Measurements from ENCODE around the gene AKR1C1. TPM values are rescaled to one million over a fixed set of nuclear protein-coding genes. Genes with fewer than 3 reads are reported as not detected.
A peak's percentile ranks its signal among the peaks of the same experiment; 100 is the strongest.

Gene AKR1C1
- total RNA-seq, 6 experiments from 2014 or later: 2.6 to 5.7 (median 4.8) TPM

- Mint-ChIP-seq H3K27me3 (ENCODE audit: insufficient read depth) (no peaks in the 10 kb centered on the region; the same call in 1 of the 2 replicates), H3K36me3 (ENCODE audit: low read depth) (no peaks in the 10 kb centered on the region), H3K4me1 (ENCODE audit: low read depth) (no peaks in the 10 kb centered on the region; the same call in 1 of the 2 replicates), H3K9me3 (no peaks in the 10 kb centered on the region), H3K27ac (no peak overlapping the region), H3K4me3 (no peak overlapping the region)
- TF ChIP-seq CTCF (IDR thresholded peaks at IDR 0.05): no peak
- no peak for DNase-seq
These were observed 15.7 kb downstream of the AKR1C1 start for GRCh38 chr10:4978870-4979269.

- Mint-ChIP-seq H3K4me1 (ENCODE audit: low read depth) (no peaks in the 10 kb centered on the region; the same call in 1 of the 2 replicates), H3K9me3 (no peaks in the 10 kb centered on the region), H3K36me3 (ENCODE audit: low read depth) (no peaks in the 10 kb centered on the region), H3K27ac (no peak overlapping the region), H3K4me3 (no peak overlapping the region), H3K27me3 (ENCODE audit: insufficient read depth) (peaks cover 9% of the 10 kb centered on the region)
- no peak for TF ChIP-seq CTCF (IDR thresholded peaks at IDR 0.05)
- no peak for DNase-seq
These were observed 17.6 kb downstream of the AKR1C1 start for GRCh38 chr10:4980793-4981192.

- H3K4me1 Mint-ChIP-seq (ENCODE audit: low read depth): no peaks in the 10 kb centered on the region; the same call in 1 of the 2 replicates
- DNase-seq: peak; percentile 8
- no peak overlapping the region for H3K4me3 Mint-ChIP-seq
- peaks cover 11% of the 10 kb centered on the region for H3K27me3 Mint-ChIP-seq (ENCODE audit: insufficient read depth)
- H3K9me3 Mint-ChIP-seq: no peaks in the 10 kb centered on the region
- peak; percentile 54; the same call in 1 of the 2 replicates for TF ChIP-seq CTCF (IDR thresholded peaks at IDR 0.05)
- H3K36me3 Mint-ChIP-seq (ENCODE audit: low read depth): no peaks in the 10 kb centered on the region
- no peak overlapping the region for H3K27ac Mint-ChIP-seq
These were observed 18.7 kb downstream of the AKR1C1 start for GRCh38 chr10:4981722-4982471.

- Mint-ChIP-seq H3K9me3 (no peaks in the 10 kb centered on the region), H3K27me3 (ENCODE audit: insufficient read depth) (peaks cover 11% of the 10 kb centered on the region), H3K4me1 (ENCODE audit: low read depth) (no peaks in the 10 kb centered on the region; the same call in 1 of the 2 replicates), H3K27ac (no peak overlapping the region), H3K4me3 (no peak overlapping the region), H3K36me3 (ENCODE audit: low read depth) (no peaks in the 10 kb centered on the region)
- no peak for DNase-seq
- TF ChIP-seq CTCF (IDR thresholded peaks at IDR 0.05): no peak
These were observed 19.6 kb downstream of the AKR1C1 start for GRCh38 chr10:4982764-4983226.

- no peaks in the 10 kb centered on the region for H3K9me3 Mint-ChIP-seq
- H3K27ac Mint-ChIP-seq: no peak overlapping the region
- no peaks in the 10 kb centered on the region for H3K36me3 Mint-ChIP-seq (ENCODE audit: low read depth)
- H3K27me3 Mint-ChIP-seq (ENCODE audit: insufficient read depth): peaks cover 11% of the 10 kb centered on the region
- H3K4me1 Mint-ChIP-seq (ENCODE audit: low read depth): no peaks in the 10 kb centered on the region; the same call in 1 of the 2 replicates
- DNase-seq: no peak
- H3K4me3 Mint-ChIP-seq: no peak overlapping the region
- TF ChIP-seq CTCF (IDR thresholded peaks at IDR 0.05): no peak
These were observed 20.5 kb downstream of the AKR1C1 start for GRCh38 chr10:4983615-4984216.
